HepG2 (cell line): ENCODE results near the gene MXD1. TPM values are rescaled to one million over a fixed set of nuclear protein-coding genes. Genes with fewer than 3 reads are reported as not detected.

ENCODE experiments used
- HOXA3 ChIP-seq: sonication (generic); formaldehyde crosslinking; IDR thresholded peaks from 2 replicates; pipeline ENCODE4 v1.5.0; 2020; ENCODE audit warnings: missing genetic modification reagents
- KAT8 ChIP-seq: IDR thresholded peaks from 2 replicates; pipeline ENCODE4 v1.6.1; 2016; ENCODE audit warnings: missing genetic modification reagents, missing compliant biosample characterization
- MIER3 ChIP-seq: IDR thresholded peaks from 2 replicates; pipeline ENCODE4 v1.6.1; 2016; ENCODE audit warnings: missing compliant biosample characterization, borderline replicate concordance
- MZF1 ChIP-seq: sonication (generic); formaldehyde crosslinking; IDR thresholded peaks from 2 replicates; pipeline ENCODE4 v1.8.1; 2023; ENCODE audit warnings: mild to moderate bottlenecking, missing genetic modification reagents, borderline replicate concordance
- NBN ChIP-seq: fragments of 450-650 bp; conservative IDR thresholded peaks from 2 replicates; pipeline ENCODE4 v1.6.1; 2017
- NFIC ChIP-seq: IDR thresholded peaks from 2 replicates; pipeline ENCODE4 v1.6.1; 2012; ENCODE audit warnings: mild to moderate bottlenecking, low read length, inconsistent platforms
- NR2C2 ChIP-seq: sonication (generic); formaldehyde crosslinking; IDR thresholded peaks from 2 replicates; pipeline ENCODE4 v1.4.0; 2020; ENCODE audit warnings: missing genetic modification reagents, mild to moderate bottlenecking, moderate library complexity, borderline replicate concordance
- PHF21A ChIP-seq: sonication (generic); formaldehyde crosslinking; IDR thresholded peaks from 2 replicates; pipeline ENCODE4 v1.5.0; 2020; ENCODE audit warnings: mild to moderate bottlenecking, missing genetic modification reagents
- POLR2G ChIP-seq: fragments of 200-400 bp; formaldehyde crosslinking; IDR thresholded peaks from 2 replicates; pipeline ENCODE4 v1.6.1; 2018; ENCODE audit warnings: mild to moderate bottlenecking, low read depth, low read length, moderate library complexity
- SP4 ChIP-seq: sonication (generic); formaldehyde crosslinking; IDR thresholded peaks from 2 replicates; pipeline ENCODE4 v1.8.1; 2023; ENCODE audit warnings: mild to moderate bottlenecking, missing genetic modification reagents
- TCF12 ChIP-seq, 2 experiments: fragments of 450-650 bp in 1 of 2; sonication (generic) in 1 of 2; formaldehyde crosslinking in 1 of 2; IDR thresholded peaks; 2 replicates each; pipeline versions ENCODE4 v1.6.1 to v1.8.0; 2017 to 2022; ENCODE audit warnings: antibody characterized with exemption in 1 of 2, mild to moderate bottlenecking in 1 of 2, missing genetic modification reagents in 1 of 2, moderate library complexity in 1 of 2
- ZMAT3 ChIP-seq: sonication (generic); formaldehyde crosslinking; conservative IDR thresholded peaks from 2 replicates; pipeline ENCODE4 v1.7.0; 2021; ENCODE audit warnings: missing genetic modification reagents
- ZNF3 ChIP-seq: IDR thresholded peaks from 2 replicates; pipeline ENCODE4 v1.7.0; 2017; ENCODE audit warnings: inconsistent platforms
- ZSCAN9 ChIP-seq: IDR thresholded peaks from 2 replicates; pipeline ENCODE4 v1.6.1; 2016; ENCODE audit warnings: borderline replicate concordance
- polyA plus RNA-seq, 8 experiments: library from polyadenylated mRNA; depleted of rRNA in 3 of 8; stranded (reverse) in 7 of 8; unstranded in 1 of 8; fragments of >200 nt; fragmentation: Illumina TruSeq in 4 of 8; extraction: Trizol in 4 of 8; gene quantifications; 2 replicates each; pipeline versions ENCODE4 v1.2.1 to v1.2.3, GENCODE V29; 2011 to 2016; ENCODE audit warnings: low read depth in 4 of 8, missing spikeins in 1 of 8, mixed read lengths in 1 of 8; ENCODE audit not compliant: insufficient read depth in 1 of 8
- total RNA-seq, 5 experiments: library from RNA; depleted of rRNA; stranded (reverse); fragments of >200 nt; fragmentation: Illumina TruSeq; extraction: Trizol; gene quantifications; 2 replicates each; pipeline ENCODE4 v1.2.3, GENCODE V29; 2016; ENCODE audit warnings: low read depth in 1 of 5
- TF ChIP-seq, protein P1 (sequence below): sonication (generic); formaldehyde crosslinking; IDR thresholded peaks from 2 replicates; pipeline ENCODE4 v1.8.0; 2022; ENCODE audit warnings: missing genetic modification reagents, mild to moderate bottlenecking, moderate library complexity, borderline replicate concordance
- TF ChIP-seq, protein P2 (sequence below): sonication (generic); formaldehyde crosslinking; IDR thresholded peaks from 2 replicates; pipeline ENCODE4 v1.9.0; 2021; ENCODE audit warnings: missing genetic modification reagents, mild to moderate bottlenecking, borderline replicate concordance
- TF ChIP-seq, protein P3 (sequence below): sonication (generic); formaldehyde crosslinking; IDR thresholded peaks from 2 replicates; pipeline ENCODE4 v1.4.0; 2020; ENCODE audit warnings: mild to moderate bottlenecking, missing genetic modification reagents
- TF ChIP-seq, protein P4 (sequence below): sonication (generic); formaldehyde crosslinking; IDR thresholded peaks from 2 replicates; pipeline ENCODE4 v1.4.0; 2020; ENCODE audit warnings: mild to moderate bottlenecking, missing genetic modification reagents, borderline replicate concordance
- TF ChIP-seq, protein P5 (sequence below): sonication (generic); formaldehyde crosslinking; IDR thresholded peaks from 2 replicates; pipeline ENCODE4 v1.4.0; 2020; ENCODE audit warnings: mild to moderate bottlenecking, missing genetic modification reagents

The MXD1 gene
- total and polyA plus RNA-seq, 2 of the 13 experiments (the other 11 are each of a cell fraction or from before 2014, with no cell fraction given): 6.4 to 14.9 TPM

DNA sequence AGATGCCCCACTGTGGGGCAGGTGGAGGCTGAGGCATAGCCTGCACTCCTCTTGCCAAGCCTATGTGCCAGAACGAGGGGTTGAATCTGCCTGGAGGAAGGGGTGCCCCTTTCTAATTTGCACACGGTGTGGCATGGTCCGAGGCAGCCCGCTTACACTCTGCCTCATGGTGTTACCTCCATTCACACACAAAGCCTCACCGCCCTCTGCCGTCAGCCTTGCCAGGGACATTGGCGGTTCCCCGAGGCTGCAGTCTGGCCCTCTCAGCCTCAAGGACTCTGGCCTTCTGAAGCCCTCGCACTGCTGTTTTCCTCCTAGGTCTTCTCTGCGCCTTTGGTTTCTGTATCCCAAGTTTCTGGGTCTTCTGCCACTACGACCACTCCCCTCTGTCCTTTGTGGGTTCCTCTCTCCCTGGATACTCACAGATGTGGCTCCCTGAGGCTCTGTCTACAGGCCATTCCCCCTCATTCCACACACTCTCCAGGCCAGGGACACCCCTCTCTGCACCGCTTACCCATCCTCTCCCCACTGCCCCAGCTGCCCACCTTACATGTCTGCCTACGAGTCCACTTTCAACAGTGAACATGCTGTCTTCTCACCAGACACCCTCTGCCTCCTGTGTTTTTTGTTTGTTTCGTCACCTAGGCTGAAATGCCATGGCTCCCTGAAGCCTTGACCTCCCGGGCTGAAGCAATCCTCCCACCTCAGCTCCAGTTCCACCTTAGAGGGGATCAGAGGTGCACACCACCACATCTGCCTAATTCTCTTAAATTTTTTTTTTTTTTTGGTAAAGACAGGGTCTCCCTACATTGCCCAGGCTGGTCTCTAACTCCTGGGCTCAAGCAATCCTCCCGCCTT lies 54.4 kb downstream of the MXD1 start (continued):
- TF ChIP-seq PHF21A (CRISPR knock-in tag): no peak
- TF ChIP-seq, protein P1, sequence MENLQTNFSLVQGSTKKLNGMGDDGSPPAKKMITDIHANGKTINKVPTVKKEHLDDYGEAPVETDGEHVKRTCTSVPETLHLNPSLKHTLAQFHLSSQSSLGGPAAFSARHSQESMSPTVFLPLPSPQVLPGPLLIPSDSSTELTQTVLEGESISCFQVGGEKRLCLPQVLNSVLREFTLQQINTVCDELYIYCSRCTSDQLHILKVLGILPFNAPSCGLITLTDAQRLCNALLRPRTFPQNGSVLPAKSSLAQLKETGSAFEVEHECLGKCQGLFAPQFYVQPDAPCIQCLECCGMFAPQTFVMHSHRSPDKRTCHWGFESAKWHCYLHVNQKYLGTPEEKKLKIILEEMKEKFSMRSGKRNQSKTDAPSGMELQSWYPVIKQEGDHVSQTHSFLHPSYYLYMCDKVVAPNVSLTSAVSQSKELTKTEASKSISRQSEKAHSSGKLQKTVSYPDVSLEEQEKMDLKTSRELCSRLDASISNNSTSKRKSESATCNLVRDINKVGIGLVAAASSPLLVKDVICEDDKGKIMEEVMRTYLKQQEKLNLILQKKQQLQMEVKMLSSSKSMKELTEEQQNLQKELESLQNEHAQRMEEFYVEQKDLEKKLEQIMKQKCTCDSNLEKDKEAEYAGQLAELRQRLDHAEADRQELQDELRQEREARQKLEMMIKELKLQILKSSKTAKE (CRISPR knock-in tag): no peak
- TF ChIP-seq, protein P2, sequence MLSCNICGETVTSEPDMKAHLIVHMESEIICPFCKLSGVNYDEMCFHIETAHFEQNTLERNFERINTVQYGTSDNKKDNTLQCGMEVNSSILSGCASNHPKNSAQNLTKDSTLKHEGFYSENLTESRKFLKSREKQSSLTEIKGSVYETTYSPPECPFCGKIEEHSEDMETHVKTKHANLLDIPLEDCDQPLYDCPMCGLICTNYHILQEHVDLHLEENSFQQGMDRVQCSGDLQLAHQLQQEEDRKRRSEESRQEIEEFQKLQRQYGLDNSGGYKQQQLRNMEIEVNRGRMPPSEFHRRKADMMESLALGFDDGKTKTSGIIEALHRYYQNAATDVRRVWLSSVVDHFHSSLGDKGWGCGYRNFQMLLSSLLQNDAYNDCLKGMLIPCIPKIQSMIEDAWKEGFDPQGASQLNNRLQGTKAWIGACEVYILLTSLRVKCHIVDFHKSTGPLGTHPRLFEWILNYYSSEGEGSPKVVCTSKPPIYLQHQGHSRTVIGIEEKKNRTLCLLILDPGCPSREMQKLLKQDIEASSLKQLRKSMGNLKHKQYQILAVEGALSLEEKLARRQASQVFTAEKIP (CRISPR knock-in tag): no peak
- TF ChIP-seq TCF12 (IDR thresholded peaks at IDR 0.05): no peak
- no peak for TF ChIP-seq TCF12 (CRISPR knock-in tag; IDR thresholded peaks at IDR 0.05)
- no peak for TF ChIP-seq HOXA3 (CRISPR knock-in tag)
- no peak for TF ChIP-seq KAT8 (CRISPR knock-in tag)
- no peak for TF ChIP-seq POLR2G
- TF ChIP-seq MZF1 (CRISPR knock-in tag): no peak
- no peak for TF ChIP-seq NBN
- 0 out of 2 replicates have a peak, but pooled peaks have one; percentile 22 for TF ChIP-seq NR2C2 (CRISPR knock-in tag)
- no peak for TF ChIP-seq ZMAT3
- TF ChIP-seq, protein P3, sequence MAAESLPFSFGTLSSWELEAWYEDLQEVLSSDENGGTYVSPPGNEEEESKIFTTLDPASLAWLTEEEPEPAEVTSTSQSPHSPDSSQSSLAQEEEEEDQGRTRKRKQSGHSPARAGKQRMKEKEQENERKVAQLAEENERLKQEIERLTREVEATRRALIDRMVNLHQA (CRISPR knock-in tag): no peak
- TF ChIP-seq NFIC: no peak
- TF ChIP-seq SP4 (CRISPR knock-in tag): no peak
- TF ChIP-seq, protein P4, sequence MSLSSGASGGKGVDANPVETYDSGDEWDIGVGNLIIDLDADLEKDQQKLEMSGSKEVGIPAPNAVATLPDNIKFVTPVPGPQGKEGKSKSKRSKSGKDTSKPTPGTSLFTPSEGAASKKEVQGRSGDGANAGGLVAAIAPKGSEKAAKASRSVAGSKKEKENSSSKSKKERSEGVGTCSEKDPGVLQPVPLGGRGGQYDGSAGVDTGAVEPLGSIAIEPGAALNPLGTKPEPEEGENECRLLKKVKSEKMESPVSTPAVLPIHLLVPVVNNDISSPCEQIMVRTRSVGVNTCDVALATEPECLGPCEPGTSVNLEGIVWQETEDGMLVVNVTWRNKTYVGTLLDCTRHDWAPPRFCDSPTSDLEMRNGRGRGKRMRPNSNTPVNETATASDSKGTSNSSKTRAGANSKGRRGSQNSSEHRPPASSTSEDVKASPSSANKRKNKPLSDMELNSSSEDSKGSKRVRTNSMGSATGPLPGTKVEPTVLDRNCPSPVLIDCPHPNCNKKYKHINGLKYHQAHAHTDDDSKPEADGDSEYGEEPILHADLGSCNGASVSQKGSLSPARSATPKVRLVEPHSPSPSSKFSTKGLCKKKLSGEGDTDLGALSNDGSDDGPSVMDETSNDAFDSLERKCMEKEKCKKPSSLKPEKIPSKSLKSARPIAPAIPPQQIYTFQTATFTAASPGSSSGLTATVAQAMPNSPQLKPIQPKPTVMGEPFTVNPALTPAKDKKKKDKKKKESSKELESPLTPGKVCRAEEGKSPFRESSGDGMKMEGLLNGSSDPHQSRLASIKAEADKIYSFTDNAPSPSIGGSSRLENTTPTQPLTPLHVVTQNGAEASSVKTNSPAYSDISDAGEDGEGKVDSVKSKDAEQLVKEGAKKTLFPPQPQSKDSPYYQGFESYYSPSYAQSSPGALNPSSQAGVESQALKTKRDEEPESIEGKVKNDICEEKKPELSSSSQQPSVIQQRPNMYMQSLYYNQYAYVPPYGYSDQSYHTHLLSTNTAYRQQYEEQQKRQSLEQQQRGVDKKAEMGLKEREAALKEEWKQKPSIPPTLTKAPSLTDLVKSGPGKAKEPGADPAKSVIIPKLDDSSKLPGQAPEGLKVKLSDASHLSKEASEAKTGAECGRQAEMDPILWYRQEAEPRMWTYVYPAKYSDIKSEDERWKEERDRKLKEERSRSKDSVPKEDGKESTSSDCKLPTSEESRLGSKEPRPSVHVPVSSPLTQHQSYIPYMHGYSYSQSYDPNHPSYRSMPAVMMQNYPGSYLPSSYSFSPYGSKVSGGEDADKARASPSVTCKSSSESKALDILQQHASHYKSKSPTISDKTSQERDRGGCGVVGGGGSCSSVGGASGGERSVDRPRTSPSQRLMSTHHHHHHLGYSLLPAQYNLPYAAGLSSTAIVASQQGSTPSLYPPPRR: no peak
- TF ChIP-seq ZSCAN9 (CRISPR knock-in tag): no peak
- TF ChIP-seq, protein P5, sequence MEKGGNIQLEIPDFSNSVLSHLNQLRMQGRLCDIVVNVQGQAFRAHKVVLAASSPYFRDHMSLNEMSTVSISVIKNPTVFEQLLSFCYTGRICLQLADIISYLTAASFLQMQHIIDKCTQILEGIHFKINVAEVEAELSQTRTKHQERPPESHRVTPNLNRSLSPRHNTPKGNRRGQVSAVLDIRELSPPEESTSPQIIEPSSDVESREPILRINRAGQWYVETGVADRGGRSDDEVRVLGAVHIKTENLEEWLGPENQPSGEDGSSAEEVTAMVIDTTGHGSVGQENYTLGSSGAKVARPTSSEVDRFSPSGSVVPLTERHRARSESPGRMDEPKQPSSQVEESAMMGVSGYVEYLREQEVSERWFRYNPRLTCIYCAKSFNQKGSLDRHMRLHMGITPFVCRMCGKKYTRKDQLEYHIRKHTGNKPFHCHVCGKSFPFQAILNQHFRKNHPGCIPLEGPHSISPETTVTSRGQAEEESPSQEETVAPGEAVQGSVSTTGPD: no peak
- no peak for TF ChIP-seq ZNF3 (CRISPR knock-in tag)
- TF ChIP-seq MIER3 (CRISPR knock-in tag): no peak
